DMS53 (cell line): ENCODE data around the gene CD40.

ENCODE experiments used
- DNase-seq: peaks from one replicate; lab custom pipeline; 2025; lab: John Stamatoyannopoulos, UW

The CD40 gene

GRCh38 chr20:46173652-46174468, 55.7 kb downstream of the CD40 start:
- DNase-seq, result no peak

DNA sequence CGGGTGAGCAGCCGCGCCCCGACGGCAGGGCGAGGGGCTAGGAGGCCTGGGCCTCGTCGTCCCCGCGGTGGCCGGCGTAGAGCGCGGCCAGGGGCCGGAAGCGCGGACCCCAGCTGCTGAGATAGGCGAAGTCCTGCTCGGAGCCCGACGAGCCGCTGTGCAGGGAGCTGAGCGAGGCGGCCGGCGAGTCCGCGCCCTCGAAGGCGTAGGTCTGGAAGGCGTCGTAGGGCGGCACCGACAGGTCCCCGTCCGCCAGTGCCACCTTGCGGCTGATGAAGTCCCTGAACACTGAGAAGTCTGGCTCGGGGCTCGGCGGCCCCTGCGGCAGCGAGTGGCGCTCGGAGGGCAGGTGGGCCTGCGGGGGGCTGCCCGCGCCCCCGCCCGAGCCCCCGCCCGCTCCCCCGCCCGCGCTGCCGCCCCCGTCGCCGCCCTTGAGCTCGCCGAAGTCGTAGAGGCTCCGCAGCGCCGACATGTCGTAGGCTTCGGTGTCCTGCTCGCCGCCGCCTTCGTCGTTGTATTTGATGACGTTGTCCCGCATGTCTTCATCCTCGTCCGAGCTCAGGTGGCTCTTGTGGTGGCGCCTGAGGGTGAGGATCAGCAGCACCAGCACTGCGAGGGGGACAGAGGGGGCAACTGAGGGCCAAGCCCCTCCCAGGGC, 56.5 kb downstream of the CD40 start:
- peak; percentile 92 for DNase-seq

GRCh38 chr20:46175127-46175494, 57.0 kb downstream of the CD40 start:
- no peak for DNase-seq

GRCh38 chr20:46176739-46177378, 58.7 kb downstream of the CD40 start:
- no peak for DNase-seq

DNA sequence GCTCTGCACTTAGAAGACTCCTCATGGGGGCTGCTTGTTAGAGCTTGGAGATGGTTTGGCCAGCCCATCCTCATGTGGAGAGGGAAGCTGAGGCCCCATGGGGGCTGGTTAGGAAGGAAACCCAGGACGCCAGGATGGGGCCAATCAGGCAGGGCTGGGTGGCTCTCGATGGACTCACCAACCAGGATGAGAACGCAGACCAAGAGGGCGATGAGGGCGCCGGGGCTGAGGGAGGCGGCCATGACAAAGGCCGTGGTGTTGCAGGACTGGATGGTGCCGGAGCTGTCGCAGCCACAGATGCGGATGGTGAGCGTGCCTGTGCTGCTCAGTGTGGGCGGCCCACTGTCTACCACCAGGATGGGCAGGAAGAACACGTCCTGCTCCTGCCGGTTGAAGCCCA, 59.7 kb downstream of the CD40 start:
- DNase-seq, result no peak

DNA sequence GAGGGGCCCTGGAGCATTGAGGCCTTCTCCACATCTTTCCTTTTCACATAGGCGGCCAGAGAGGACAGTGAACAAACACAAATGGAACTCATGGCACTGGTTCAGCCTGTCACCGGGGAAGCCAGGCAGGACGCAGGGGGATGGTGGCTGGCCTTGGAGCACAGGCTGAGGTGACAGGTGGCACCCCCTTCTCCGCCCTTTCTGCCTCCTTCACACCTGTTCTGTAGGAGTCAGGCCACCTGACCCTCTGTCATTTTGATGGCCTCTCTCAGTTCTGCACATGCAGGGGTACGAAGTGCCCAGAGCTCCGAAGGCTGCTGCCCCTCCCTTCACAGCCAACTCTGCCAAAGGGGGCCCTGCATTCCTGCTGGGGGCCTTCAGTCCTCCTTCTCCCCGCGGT, 60.8 kb downstream of the CD40 start:
- DNase-seq, result no peak
